Caco-2 (cell line): ENCODE data around the gene HTR4. TPM values are rescaled to one million over a fixed set of nuclear protein-coding genes. Genes with fewer than 3 reads are reported as not detected.

Source experiments
- BruUV-seq: library from RNA; stranded (reverse); fragments of 400-500 nt; replicated peaks from 2 replicates; lab custom pipeline; 2021; lab: Mats Ljungman, UMichigan
- CTCF ChIA-PET: fragments of 300-600 bp; sonication (Branson Sonifier 250); formaldehyde crosslinking; loops from one replicate; lab custom pipeline; 2022; ENCODE audit warnings: antibody characterized with exemption; lab: Charles Lee
- POLR2A ChIA-PET: fragments of 300-600 bp; sonication (Branson Sonifier 250); formaldehyde crosslinking; loops from one replicate; lab custom pipeline; 2022; ENCODE audit warnings: antibody characterized with exemption; lab: Charles Lee
- DNase-seq, 2 experiments: peaks; one replicate each; pipeline versions ENCODE4 v3.0.0 to v3.0.0-alpha.2; 2020 to 2022
- H3K27me3 ChIP-seq: replicated peaks from 2 replicates; pipeline ENCODE4 v1.6.0; 2011; ENCODE audit warnings: low read length; ENCODE audit not compliant: control insufficient read depth, insufficient read depth
- H3K36me3 ChIP-seq: 2 replicates; pipeline ENCODE4 v1.5.1; 2011; ENCODE audit warnings: low read length; ENCODE audit not compliant: control insufficient read depth, insufficient read depth
- H3K4me1 ChIP-seq: fragments of 250-450 bp; sonication (Bioruptor Pico); 2 replicates; pipeline ENCODE4 v1.5.1; 2020; ENCODE audit warnings: mild to moderate bottlenecking
- H3K4me3 ChIP-seq: 2 replicates; pipeline ENCODE4 v1.5.1; 2011; ENCODE audit warnings: low read depth, mild to moderate bottlenecking, control low read depth, low read length
- H3K9me3 ChIP-seq: fragments of 250-450 bp; sonication (Bioruptor Pico); 2 replicates; pipeline ENCODE4 v1.5.1; 2020; ENCODE audit warnings: mild to moderate bottlenecking, moderate library complexity
- H3K27ac Mint-ChIP-seq: one replicate; pipeline ENCODE4 v1.8.0; 2022; ENCODE audit warnings: mixed read lengths; ENCODE audit not compliant: unreplicated experiment
- H3K27me3 Mint-ChIP-seq: one replicate; pipeline ENCODE4 v1.8.0; 2022; ENCODE audit warnings: mixed read lengths; ENCODE audit not compliant: insufficient read depth, unreplicated experiment
- H3K36me3 Mint-ChIP-seq: one replicate; pipeline ENCODE4 v1.8.0; 2022; ENCODE audit warnings: mild to moderate bottlenecking, mixed read lengths; ENCODE audit not compliant: insufficient read depth, unreplicated experiment
- H3K4me1 Mint-ChIP-seq: one replicate; pipeline ENCODE4 v1.8.0; 2022; ENCODE audit warnings: low read depth, mixed read lengths; ENCODE audit not compliant: unreplicated experiment
- H3K4me3 Mint-ChIP-seq: one replicate; pipeline ENCODE4 v1.8.0; 2022; ENCODE audit warnings: mild to moderate bottlenecking, moderate library complexity, mixed read lengths; ENCODE audit not compliant: unreplicated experiment
- H3K9me3 Mint-ChIP-seq: one replicate; pipeline ENCODE4 v1.8.0; 2022; ENCODE audit warnings: mixed read lengths; ENCODE audit not compliant: unreplicated experiment
- CTCF ChIP-seq, 2 experiments: fragments of 200-600 bp in 1 of 2; IDR thresholded peaks; 1 replicate in 1 of 2; 2 replicates in 1 of 2; pipeline versions ENCODE4 v1.5.1 to v1.8.0; 2011 to 2022; ENCODE audit warnings: antibody characterized with exemption in 1 of 2, control low read depth in 1 of 2, inconsistent platforms in 1 of 2, low read depth in 1 of 2, low read length in 1 of 2, mild to moderate bottlenecking in 1 of 2, moderate library complexity in 1 of 2; ENCODE audit not compliant: insufficient read depth in 1 of 2, severe bottlenecking in 1 of 2, unreplicated experiment in 1 of 2
- intact Hi-C: fragments of 100-400 bp; cut with micrococcal nuclease; formaldehyde crosslinking; loops from one replicate; pipeline ENCODE4 v1.10.0; 2022; ENCODE audit not compliant: unreplicated experiment
- total RNA-seq: library from RNA; stranded (reverse); gene quantifications from 2 replicates; pipeline ENCODE4 v1.2.3, GENCODE V29; 2022

HTR4 gene
- total RNA-seq, 1 experiment from 2014 or later: not detected

GRCh38 chr5:148509893-148510292, 144.4 kb downstream of the HTR4 start:
- POLR2A ChIA-PET: no interaction called here
- TF ChIP-seq CTCF (IDR thresholded peaks at IDR 0.05; ENCODE audit: insufficient read depth in 1 of 2, low read depth in 1 of 2, low read length in 1 of 2, severe bottlenecking in 1 of 2, unreplicated experiment in 1 of 2): no peak
- BruUV-seq: no TSS peak
- Mint-ChIP-seq H3K4me1 (no peaks in the 10 kb centered on the region), H3K9me3 (no peaks in the 10 kb centered on the region), H3K27me3 (peaks cover 6% of the 10 kb centered on the region), H3K36me3 (no peaks in the 10 kb centered on the region), H3K27ac (no peak overlapping the region), H3K4me3 (no peak overlapping the region)
- no peaks in the 10 kb centered on the region for H3K27me3 ChIP-seq
- no peak overlapping the region for H3K4me3 ChIP-seq
- H3K9me3 ChIP-seq: no peaks in the 10 kb centered on the region
- intact Hi-C loops: no loop called here
- no peak for DNase-seq
- CTCF ChIA-PET: no interaction called here
- H3K4me1 ChIP-seq: no peaks in the 10 kb centered on the region
- no peaks in the 10 kb centered on the region for H3K36me3 ChIP-seq

- Histone ChIP-seq H3K4me1 (no peaks in the 10 kb centered on the region), H3K36me3 (no peaks in the 10 kb centered on the region), H3K4me3 (no peak overlapping the region), H3K9me3 (no peaks in the 10 kb centered on the region), H3K27me3 (no peaks in the 10 kb centered on the region)
- CTCF ChIA-PET: no interaction called here
- peaks cover 13% of the 10 kb centered on the region for H3K27me3 Mint-ChIP-seq
- no peak overlapping the region for H3K27ac Mint-ChIP-seq
- H3K36me3 Mint-ChIP-seq: no peaks in the 10 kb centered on the region
- DNase-seq: no peak
- no peaks in the 10 kb centered on the region for H3K4me1 Mint-ChIP-seq
- intact Hi-C loops: no loop called here
- BruUV-seq: no TSS peak
- no peak for TF ChIP-seq CTCF (IDR thresholded peaks at IDR 0.05; ENCODE audit: insufficient read depth in 1 of 2, low read depth in 1 of 2, low read length in 1 of 2, severe bottlenecking in 1 of 2, unreplicated experiment in 1 of 2)
- POLR2A ChIA-PET: no interaction called here
- H3K9me3 Mint-ChIP-seq: no peaks in the 10 kb centered on the region
- no peak overlapping the region for H3K4me3 Mint-ChIP-seq
These were observed 146.7 kb downstream of the HTR4 start for GRCh38 chr5:148507648-148508047.

GRCh38 chr5:148499452-148499851, 154.9 kb downstream of the HTR4 start:
- POLR2A ChIA-PET: no interaction called here
- Mint-ChIP-seq H3K36me3 (no peaks in the 10 kb centered on the region), H3K4me3 (no peak overlapping the region), H3K9me3 (no peaks in the 10 kb centered on the region), H3K4me1 (no peaks in the 10 kb centered on the region), H3K27ac (no peak overlapping the region), H3K27me3 (peaks cover 16% of the 10 kb centered on the region)
- CTCF ChIA-PET: no interaction called here
- DNase-seq: no peak
- H3K27me3 ChIP-seq: no peaks in the 10 kb centered on the region; the same call in 1 of the 2 replicates
- H3K9me3 ChIP-seq: no peaks in the 10 kb centered on the region
- no peaks in the 10 kb centered on the region for H3K36me3 ChIP-seq
- no TSS peak for BruUV-seq
- intact Hi-C loops: no loop called here
- no peak for TF ChIP-seq CTCF (IDR thresholded peaks at IDR 0.05; ENCODE audit: insufficient read depth in 1 of 2, low read depth in 1 of 2, low read length in 1 of 2, severe bottlenecking in 1 of 2, unreplicated experiment in 1 of 2)
- H3K4me1 ChIP-seq: no peaks in the 10 kb centered on the region
- H3K4me3 ChIP-seq: no peak overlapping the region
